ENCODE data around the gene ZNF442.
"Not testable (repeated sequence)": the region's sequence is repeated elsewhere in the genome, so short reads cannot be mapped to it uniquely, and the experiment has no call there.

Gene ZNF442

GRCh38 chr19:12325690-12326089, 39.8 kb downstream of the ZNF442 start:
- no peak for DNase-seq

DNA sequence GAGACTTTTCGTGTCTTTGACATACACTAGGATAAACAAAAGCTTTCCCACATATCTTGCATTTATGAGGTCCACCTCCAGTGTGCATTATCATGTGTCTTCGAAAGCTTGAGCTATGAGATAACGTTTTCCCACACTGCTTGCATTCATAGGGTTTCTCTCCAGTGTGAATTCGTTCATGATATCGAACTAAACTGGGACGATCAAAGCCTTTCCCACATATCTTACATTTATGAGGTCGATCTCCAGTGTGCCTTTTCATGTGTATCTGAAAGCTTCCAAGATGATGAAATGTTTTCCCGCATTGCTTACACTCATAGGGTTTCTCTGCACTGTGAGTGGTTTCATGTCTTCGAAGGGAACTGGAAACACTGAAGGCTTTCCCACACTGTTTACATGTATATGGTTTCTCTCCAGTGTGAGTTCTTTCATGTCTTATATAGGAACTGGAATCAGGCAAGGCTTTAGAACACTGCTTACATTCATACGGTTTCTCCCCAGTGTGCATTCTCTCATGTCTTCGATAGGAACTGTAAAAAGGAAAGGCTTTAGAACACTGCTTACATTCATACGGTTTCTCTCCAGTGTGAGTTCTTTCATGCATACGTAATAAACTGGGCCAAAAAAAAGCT, 46.6 kb downstream of the ZNF442 start:
- no peak for DNase-seq

- DNase-seq = no peak
Observed at GRCh38 chr19:12314553-12314952, 50.9 kb downstream of the ZNF442 start.

DNA sequence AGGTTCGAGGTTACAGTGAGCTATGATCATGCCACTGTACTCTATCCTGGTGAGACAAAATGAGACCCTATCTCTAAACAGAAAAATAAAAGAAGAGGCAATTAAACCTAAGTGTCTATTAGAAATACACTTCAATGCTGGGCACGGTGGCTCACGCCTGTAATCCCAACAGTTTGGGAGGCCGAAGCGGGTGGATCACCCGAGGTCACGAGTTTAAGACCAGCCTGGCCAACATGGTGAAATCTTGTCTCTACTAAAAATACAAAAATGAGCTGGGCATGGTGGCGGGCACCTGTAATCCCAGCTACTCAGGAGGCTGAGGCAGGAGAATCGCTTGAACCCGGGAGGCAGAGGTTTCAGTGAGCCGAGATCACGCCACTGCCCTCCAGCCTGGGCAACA, 56.6 kb downstream of the ZNF442 start:
- not testable (repeated sequence) for DNase-seq

Data from NCI-H1694 treated with DMSO at 0.1 percent for 48 hours (cell line).